Measurements from ENCODE around the gene SNX17.
"Not testable (repeated sequence)": the region's sequence is repeated elsewhere in the genome, so short reads cannot be mapped to it uniquely, and the experiment has no call there.

Gene SNX17

GRCh38 chr2:27370026-27370815, at the start of gene SNX17, which contains the start of gene EIF2B4:
TSS of gene SNX17 (plus strand) at chr2:27370616. CDS start at chr2:27370744, 128 bp downstream.
TSS of gene EIF2B4 (minus strand) at chr2:27370338. CDS start at chr2:27370314, 24 bp downstream.
- DNase-seq (ENCODE audit: low spot score): peak; percentile 96

DNA sequence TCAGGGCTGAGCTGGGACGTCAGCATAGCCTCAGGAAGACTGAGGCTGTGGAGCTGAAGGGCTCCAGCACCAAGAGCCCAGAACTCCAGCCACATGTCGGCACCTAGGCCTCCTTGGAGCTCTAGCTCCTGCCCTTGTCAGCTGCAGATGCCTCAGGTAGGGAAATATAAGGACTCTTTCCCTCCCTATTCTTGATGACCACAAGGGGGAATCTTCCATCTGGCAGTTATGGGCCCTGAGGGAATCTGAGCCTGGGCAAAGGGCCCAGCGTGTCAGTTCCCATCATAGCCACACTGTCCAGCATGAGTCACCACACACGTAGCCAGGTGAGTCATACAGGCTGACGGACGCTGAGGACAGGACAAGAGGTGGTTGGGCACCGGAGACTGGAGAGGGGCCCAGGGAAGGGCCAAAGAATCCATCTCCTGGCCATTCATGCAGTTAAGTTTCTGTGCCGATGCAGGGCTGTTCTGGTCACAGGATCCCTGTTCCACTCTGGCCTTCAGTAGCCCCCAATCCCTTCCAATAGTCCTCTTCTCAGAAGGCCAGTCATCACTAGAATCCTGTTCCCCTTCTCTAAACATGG, 49.4 kb upstream of the SNX17 start:
- DNase-seq (ENCODE audit: low spot score): peak; percentile 94

DNA sequence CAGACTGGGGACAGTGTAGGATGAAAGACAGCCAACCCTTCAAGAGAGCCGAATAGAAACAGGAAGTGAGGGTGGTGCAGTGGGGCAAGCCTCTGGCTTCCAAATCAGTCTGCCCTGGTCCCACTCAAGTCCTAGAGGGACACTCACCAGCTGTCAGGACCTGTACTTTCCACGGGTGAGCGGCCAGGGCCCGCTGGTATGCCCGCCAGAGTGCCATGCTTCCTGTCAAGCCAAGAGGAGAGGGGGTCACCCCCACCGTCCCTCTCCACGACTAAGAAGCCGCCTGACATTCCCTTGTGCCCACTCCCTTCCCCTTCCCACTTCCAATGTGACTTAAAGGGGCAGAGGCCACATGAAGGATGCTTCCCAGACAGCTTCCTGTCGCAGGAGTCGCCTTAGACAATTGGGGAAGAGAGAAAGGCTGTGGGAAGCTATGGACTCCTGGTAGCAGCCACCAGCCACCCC, 48.1 kb upstream of the SNX17 start:
- no peak for DNase-seq (ENCODE audit: low spot score)

DNA sequence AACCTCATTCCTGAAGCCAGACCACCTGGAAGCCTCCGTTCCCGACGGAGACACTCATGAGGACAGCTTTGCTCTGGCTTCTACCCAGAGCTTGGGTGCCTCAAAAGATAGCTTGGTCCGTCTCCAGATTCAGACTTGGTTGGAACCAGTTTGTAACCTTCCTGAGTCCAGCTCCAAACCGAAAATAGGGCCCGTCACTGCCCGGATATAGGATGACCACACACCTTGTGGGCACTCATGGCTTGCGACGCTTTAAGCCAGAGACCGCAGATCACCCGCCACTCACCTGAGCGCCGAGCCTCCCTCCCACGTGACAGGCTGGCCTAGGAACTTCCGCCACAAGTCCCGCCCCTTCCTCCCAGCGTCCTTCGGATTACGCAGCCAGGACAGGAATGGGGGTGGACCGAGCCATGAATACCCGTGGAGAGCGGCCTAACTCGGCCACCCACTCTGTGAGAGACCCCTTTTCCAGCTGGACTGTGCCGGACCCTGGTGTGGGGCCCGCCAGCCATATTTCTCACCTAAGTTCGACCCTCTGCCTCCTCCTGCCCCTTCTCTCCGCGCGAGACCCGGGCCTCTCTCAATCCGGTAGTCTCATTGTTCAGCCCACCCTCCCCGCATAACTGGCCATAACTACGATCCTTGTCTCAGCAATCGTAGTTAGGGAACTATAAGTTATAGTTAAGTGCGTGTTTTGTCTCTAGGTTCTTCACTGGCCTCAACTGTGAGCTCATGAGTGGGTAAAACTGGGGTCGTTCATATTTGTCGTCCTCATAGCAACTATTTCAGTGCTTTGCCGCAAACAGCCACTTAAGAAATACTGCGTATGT, 47.4 kb upstream of the SNX17 start, which contains the start of gene MPV17:
Gene MPV17 (minus strand): TSS at position 332 of the 830 bp plus-strand sequence. CDS start 580 bp downstream, outside the sequence.
- DNase-seq (ENCODE audit: low spot score): peak; percentile 96

DNA sequence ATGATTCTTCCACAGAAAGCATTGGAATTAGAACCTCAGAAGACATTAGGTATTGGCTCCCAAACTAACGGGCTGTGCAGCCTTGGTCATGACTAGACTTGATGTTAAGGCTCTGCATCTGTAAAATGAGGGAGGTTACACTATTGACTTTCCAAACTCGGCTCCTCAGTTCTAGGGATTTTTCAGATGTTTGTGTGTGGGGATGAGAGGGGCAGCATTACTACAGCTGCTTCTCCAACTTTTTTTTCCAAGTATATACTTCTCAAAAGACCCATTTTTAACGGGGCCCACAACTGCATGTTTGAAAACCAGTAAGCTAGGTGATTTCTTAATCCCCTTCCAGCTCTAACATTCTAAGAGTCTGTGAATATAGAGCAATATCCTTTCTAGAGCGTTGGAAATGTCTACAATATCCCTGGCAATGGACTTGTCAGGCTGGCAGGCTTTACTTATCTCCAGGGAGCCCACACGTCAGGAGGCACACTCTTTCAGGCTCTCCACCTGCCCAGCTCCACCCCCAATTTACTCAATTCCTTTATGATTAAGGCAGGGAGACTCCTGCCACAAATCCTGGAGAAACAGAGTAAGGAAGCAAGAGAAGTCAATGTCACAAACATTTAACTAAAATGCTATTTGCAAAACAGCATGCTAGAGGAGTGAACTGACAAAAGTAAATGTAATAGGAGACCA, 46.7 kb upstream of the SNX17 start:
- no peak for DNase-seq (ENCODE audit: low spot score)

DNA sequence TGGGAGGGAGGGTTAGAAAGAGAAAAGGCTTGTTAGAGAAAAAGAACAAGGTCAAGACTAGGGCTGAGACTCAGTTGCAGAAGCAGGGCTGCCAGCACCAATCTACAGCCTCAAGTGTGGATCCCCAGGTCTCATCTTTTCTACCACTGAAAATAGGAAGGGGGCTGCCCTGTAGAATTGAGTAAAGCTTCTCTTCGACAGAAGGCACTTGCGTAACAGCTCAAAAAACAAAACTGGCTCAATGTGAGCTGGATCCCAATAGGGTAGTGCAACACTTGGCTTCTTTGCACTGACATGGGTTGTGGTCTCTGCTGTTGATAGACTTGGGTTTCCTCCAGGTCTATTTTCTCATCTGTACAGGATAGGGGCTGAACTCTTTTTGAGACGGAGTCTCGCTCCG, 45.7 kb upstream of the SNX17 start:
- no peak for DNase-seq (ENCODE audit: low spot score)

DNA sequence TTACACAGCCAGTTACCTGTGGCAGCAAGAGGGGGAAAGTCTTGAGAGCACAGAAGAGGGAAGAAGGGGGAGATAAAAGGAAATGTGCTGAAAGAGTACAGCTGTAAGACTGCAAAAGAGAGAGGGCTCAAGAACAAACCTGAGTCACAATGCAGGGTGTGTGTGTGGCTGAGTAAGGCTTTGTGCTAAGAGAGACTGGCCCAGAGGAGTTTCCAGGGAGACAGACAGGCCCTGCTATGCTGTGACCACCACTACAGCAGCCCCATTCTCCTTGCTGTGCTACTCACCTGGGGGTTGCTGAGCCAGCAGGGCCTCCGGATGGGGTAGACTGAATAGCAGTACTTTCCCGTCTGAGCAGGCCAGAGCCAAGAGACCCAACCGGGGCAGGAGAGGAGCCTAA, 35.1 kb upstream of the SNX17 start:
- DNase-seq (ENCODE audit: low spot score): no peak

DNA sequence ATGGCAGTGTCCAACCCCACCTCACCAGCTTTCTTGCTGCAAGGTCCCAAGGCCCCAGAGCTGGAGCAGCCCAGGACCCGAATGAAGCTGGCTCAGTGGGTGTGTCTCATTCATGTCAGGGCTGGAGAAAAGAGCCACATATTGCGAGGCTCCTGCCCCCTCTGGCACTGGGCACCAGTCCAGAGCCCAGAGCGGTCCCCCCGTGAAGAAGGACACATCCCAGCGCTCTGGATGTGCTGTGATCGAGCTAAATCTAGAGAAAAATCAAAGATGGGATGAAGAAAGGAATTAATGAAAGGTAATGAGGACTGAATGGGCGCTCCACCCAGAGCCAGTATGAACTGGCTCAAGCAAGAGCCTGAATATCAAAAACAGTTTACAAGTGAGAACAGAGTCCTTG, 34.2 kb upstream of the SNX17 start:
- no peak for DNase-seq (ENCODE audit: low spot score)

DNA sequence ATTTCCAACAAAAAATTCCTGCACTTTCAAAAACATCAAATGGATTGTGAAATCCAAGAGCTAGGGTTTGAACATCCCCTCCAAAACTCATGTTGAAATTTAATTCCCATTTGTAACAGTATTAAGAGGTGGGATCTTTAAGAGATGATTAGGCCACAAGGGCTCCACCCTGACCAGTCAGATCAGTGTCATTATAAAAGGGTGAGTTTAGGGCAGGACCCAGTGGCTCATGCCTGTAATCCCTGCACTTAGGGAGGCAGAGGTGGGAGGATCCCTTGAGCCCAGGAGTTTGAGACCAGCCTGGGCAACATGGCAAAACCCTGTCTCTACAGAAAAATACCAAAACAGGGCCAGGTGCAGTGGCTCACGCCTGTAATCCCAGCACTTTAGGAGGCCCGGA, 22.8 kb upstream of the SNX17 start:
- DNase-seq (ENCODE audit: low spot score): no peak

DNA sequence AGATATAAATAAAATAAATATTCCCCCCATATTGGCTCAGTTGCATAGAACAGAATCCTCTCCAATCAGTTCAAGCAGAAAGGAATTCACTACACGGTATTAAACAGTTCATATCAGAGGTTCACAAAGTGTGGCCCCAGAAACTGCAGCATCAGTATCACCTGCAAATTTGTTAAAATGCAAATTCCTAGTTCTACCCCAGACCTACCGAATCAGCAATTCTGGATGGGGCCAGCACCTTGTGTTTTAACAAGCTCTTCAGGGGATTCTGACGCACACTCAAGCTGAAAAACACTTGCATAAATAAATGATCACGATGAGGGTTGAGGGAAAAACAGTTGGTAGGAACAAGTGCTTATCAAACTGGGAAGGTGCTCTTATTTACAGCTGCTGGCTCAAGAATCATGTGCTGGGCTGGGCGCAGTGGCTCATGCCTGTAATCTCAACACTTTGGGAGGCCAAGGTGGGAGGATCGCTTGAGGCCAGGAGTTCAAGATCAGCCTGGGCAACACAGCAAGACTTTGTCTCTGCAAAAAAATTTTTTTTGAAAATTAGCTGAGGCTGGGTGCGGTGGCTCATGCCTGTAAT, 20.2 kb upstream of the SNX17 start:
- no peak for DNase-seq (ENCODE audit: low spot score)

DNA sequence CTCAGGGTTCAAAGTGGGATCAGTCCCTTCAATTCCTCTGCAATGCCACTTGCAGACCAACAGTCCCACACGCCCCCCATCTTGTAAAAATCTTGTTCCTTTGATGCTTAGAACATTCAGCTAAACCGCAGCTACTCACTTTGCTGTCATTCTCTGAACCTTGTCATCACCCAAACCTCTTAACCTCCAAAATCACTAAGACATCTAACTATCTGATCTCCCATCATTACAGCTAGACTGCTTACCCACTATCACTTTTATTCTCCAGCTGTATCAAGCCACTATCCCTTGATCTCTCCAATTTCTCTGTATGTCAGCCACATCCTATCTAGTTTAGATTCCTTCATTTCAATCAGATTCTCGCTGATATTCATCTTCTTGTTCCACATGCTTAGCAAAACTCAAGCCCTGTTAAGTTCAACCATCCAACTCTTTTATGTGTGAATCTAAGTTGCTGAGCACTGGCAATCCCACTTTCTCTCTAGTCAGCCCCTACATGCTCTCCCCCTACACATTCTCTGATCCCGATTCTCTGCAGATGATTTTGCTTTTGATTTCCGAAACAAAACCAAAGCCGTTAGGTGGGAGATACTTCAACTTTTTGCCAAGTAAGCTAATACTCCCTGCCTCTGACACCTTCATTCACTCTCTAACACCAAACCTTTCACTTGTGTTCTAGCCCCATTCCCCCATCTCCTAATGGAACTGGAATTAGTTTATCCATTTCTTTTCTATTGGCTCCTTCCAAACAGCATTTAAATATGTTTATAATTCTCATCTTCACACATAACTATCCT, 18.4 kb upstream of the SNX17 start:
- no peak for DNase-seq (ENCODE audit: low spot score)

- DNase-seq (ENCODE audit: low spot score): not testable (repeated sequence)
Observed at GRCh38 chr2:27353386-27353761, 17.0 kb upstream of the SNX17 start.

- no peak for DNase-seq (ENCODE audit: low spot score)
Observed at GRCh38 chr2:27353762-27354596, 16.4 kb upstream of the SNX17 start.

DNA sequence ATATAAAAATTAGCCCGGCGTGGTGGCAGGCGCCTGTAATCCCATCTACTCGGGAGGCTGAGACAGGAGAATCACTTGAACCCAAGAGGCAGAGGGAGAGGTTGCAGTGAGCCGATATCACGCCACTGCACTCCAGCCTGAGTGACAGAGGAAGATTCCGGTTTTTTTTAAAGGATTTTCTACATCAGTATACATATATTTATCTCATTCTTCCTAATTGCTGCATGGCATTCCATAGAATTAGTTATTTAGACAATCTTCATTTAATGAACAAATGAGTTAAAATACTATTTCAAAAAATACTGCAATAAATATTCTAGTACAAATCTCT, 15.9 kb upstream of the SNX17 start:
- DNase-seq (ENCODE audit: low spot score): no peak

- no peak for DNase-seq (ENCODE audit: low spot score)
Observed at GRCh38 chr2:27356056-27356381, 14.4 kb upstream of the SNX17 start.

GRCh38 chr2:27356382-27357181, 13.8 kb upstream of the SNX17 start, which contains the start of gene GTF3C2:
TSS of gene GTF3C2 (minus strand) at chr2:27356764. CDS start at chr2:27343554, 13,210 bp downstream.
- DNase-seq (ENCODE audit: low spot score): peak; percentile 92

- no peak for DNase-seq (ENCODE audit: low spot score)
Observed at GRCh38 chr2:27362678-27363420, 7.6 kb upstream of the SNX17 start.

- DNase-seq (ENCODE audit: low spot score): no peak
Observed at GRCh38 chr2:27363933-27364332, 6.5 kb upstream of the SNX17 start.
